GM18868 (cell line): ENCODE measurements around the gene PPAT.

Experiments used
- ATAC-seq: cut with Tn5 transposase; IDR thresholded peaks from one replicate; pipeline ENCODE4 v1.9.1; 2021; ENCODE audit warnings: mild to moderate bottlenecking, moderate library complexity; ENCODE audit not compliant: unreplicated experiment

The PPAT gene

DNA sequence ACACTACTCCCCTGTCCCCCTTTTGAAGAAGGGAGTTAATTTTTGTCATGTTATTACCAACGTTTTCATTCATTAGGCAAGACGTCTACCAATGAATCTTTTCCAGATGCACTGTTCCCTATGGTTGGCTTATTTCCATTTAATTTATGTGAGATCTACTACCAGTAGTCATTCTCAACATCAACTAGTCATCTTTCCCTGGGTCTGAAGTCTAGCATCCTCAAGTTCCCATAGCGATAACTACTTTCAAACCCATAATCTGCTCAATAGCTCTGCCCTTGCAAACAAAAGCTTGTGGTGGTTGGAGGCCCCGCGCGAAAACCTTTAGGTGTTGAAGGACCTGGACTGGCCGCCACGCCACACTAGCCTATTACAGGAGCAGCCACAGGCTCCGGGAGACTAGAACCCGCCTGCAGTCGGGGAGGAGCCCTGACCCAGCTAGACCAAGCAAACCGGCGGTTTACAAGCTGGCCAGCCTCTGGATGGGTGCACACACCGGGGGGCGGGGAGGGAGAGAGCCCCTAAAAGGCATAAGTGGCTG is 746 bp downstream of the PPAT start:
- peak; percentile 7 for ATAC-seq

DNA sequence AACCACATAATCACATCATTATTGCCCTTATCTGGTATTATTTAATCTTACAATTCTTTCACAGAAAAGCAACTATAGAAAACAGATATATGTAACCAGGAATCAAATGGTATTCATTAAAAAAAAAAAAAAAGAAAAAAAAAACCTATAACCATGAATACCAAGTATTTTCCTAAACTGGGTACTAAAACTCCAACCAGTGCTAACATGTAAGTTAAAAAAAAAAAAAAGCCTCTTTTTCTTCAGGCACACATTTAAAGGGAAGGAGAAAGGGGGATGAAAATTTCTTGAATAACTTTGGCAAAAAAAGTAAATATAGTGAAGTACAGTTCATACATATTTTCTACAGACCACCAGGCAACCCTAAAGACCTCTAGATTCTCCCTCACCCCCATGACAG is 2.1 kb downstream of the PPAT start:
- no peak for ATAC-seq

DNA sequence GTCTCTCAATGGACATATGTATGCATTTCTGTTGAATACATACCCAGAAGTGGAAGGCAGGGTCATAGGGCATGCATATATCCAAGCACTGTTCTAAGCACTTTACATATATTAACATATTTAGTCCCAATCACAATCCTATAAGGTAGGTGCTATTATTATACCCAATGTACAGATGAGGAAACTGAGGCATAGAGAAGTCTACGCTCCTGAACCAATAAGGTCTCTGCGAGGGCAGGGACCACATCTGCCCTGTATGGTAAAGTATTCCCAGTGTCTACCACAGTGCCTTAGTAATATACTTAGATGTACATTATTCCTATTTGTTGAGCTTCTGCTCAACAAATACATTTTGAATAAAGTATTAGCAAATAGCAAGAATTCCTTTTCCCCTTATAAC is 5.2 kb downstream of the PPAT start:
- ATAC-seq = no peak

DNA sequence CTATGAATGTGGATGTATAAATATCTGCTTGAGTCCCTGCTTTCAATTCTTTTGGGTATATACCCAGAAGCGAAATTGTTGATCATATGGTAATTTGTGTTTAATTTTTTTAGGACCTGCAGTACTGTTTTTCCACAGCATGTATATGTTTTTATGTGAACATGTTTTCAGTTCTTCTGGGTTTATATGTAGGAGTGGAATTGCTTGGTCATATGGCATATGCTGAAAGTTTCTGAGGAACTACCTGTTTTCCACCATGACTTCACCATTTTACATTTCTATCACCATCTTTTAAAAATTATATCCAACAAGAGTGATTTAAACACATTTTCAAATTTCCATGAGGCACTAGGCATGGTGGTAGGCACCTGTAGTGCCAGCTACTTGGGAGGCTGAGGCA is 8.2 kb downstream of the PPAT start:
- ATAC-seq = no peak

DNA sequence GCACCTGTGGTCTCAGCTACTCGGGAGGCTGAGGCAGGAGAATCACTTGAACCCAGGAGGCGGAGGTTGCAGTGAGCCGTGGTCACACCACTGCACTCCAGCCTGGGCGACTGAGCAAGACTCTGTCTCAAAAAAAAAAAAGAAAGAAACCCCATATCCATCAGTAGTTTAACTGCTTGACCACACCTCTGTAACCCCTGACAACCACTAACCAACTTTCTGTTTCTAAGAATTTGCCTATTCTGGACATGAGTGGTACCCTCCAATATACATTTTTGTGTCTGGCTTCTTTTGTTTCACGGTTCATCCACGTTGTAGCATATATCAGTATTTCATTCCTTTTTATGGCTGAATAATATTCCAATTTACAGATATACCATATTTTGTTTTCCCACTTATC is 9.1 kb downstream of the PPAT start:
- ATAC-seq = peak; percentile 70

DNA sequence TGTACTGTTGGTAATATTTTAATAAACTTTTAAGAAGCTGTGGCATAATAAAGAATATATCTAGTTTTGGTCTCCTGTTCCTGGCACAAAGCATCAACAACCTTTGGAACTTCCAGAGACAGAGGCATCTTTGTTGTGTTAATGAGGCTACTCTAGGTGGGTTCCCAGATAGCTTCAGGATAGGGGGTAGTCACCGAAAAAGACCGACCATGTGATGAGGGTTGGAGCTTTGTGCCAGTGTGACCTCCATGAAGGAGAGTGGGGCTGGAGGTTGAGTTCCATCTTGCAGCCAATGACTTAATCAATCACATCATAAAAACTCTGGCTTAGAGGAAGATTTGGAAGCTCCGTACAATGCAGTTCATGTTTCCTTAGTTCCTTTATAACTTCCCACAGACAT is 9.9 kb downstream of the PPAT start:
- no peak for ATAC-seq

DNA sequence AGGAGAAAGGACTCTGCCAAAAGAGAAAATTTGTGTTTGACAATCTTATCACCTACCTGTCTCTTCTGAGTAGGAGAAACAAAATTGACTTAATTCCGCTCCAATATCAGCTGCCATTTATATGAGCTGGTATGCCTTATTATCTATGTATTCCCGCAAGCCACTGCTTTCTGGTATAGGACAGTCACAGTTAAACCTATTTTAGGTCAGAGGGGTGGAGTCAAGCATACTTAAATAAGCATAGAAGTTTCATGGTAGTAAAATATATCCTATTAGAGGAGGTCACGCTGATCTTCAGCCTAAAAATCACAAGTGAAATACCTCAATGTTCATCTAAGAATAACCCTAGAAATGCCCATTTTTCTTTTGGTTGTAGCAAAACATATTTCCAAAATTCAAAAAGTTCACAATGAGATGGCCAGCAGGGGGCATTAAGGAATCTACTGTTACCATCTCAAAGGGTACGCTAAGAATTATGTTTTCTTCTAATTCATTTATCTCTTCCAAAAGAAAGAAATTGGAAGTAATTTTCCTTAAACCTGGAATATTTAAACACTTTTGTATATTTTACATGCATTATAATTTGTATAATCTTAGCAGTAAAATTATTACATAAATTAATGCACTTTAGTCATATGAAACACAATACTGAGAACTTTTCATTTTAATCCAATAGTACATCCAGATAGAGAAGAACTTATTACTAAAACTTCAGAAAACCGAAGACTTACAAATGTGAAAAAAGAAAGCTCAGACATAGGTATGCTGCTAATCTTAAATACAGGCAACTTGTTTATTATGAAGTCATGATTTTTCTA is 10.5 kb downstream of the PPAT start:
- no peak for ATAC-seq

DNA sequence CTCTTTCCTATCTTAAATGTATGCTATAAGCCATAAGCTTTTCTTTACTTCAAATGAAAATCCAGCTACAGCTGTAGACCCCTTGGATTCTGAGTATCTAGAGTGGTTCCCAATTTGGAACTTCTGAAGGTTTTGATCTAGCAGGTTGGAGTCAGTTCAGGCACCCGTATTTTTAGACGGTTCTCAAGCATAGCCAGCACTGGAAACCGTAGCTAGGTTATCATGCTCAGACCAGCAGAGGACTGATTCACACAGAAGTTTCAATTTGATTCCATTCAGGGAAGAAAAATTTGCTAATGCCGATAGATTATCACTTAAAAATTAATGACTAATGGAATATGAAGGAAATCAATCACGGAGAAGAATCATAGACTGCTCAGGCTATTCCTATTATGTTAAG is 11.2 kb downstream of the PPAT start:
- ATAC-seq = no peak

DNA sequence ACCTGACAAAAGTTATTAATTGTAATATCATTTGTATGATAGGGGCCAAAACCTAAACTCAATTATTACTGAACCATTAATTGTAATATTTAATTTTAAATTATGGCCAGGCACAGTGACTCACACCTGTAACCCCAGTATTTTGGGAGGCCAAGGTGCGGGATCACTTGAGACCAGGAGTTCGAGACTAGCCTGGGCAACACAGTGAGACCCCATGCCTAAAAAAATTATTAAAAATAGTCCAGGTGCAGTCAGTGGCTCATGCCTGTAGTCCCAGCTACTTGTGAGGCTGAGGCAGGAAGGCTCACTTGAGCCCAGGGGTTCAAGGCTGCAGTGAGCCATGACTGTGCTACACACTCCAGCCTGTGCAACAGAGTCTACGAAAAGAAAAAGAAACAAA is 18.0 kb downstream of the PPAT start:
- ATAC-seq = no peak

DNA sequence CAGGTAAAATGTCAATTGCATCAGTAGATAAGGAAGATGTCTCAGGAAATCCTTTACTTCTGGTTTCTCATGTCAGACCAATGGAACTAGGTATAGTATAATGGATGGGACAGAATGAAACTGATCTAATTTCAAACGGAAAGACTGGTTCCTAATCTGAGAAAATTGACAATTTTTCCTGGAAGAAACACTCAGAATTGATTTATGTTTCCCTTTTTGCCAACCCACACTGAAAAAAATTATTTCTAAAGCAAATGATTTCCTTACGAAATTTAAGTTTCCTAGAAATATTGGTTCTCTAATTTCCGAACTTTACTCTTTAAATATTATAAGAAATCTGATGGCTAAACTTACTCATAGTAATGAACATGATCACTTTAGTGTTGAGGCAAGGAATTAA is 19.1 kb downstream of the PPAT start:
- no peak for ATAC-seq

DNA sequence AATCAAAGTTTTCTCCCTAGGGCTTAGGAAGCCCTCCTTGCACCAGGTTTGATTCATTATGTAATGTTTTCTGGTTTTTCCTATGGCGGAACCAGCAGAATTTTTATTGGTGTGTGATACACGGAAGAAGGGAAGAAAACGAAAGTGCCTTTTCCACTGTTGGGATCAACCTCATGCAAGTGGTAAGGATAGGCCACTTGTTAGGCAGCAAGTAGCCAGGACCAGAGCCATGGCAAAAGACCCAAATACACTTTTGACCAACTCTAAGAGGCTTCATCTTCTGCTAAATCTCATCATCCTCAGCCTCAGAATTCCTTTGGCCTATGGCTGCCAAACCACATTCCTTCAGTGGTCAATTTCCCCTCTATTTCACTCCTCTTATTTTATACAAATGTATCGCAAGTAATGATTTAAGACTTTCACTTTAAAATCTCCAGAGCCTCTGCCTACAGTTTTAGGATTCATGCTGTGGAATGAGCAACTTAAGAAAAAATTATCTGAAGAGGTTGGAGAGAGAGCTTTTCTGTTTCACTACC is 21.2 kb downstream of the PPAT start:
- no peak for ATAC-seq

DNA sequence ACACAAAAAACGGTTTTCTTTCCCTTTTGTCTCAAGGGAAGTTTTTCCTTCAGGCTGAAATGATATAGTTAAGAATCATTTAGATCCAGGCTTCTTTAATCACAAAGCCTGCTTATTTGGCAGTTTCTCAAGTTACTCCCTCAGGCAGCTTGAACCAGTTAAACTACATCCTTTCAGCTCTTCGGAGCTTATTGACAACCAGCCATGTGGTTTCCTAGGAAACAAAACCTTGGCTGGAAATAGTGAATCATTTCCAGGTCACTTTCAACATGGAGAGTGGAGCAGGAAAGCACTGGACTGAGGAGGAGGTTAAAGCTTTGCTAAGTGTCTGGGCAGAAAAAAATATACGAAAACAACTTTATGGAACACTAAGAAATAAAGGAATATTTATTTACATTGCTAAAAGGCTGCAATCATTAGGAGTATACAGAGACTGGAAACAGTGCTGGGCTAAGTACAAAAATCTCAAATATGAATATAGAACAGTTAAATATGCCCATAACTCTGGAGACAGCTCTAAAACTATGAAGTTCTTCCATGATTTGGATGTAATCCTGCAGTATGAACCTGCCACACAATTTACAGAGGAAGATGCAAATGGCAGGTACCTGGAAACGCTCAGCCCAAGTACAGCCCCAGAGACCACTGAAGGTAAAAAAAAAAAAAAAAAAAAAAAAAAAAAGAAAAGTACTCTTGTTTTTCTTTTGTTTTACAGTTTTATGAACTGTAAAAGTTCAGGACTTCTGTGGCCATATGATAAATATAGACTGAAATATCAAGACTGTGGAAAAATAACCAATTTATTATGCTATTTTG is 25.0 kb downstream of the PPAT start:
- no peak for ATAC-seq

DNA sequence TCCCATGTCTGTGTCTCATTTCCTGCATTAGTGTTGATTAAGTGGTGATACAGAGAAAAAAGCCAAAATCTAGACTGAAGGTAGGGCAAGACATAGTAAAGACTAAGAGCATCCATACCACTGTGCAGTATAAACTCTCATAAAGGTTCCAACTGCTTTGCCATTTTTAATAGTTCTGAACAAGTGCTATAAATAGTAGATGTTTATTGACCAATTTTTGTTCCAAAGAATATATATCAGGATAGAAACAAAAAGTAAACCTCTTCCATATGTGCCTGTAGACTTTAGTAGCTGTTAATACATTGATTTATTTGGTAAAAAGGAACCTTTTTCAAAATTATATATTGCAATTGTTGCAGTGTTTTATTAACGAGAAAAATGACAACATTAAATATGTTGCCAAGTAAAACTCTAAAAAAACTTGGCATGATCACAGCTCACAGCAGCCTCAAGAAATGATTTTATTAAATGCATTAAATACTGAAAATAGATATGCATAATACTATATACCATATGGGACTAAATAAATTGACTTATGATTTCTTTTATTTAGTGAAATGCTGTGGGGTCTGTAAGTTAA is 25.8 kb downstream of the PPAT start:
- no peak for ATAC-seq

DNA sequence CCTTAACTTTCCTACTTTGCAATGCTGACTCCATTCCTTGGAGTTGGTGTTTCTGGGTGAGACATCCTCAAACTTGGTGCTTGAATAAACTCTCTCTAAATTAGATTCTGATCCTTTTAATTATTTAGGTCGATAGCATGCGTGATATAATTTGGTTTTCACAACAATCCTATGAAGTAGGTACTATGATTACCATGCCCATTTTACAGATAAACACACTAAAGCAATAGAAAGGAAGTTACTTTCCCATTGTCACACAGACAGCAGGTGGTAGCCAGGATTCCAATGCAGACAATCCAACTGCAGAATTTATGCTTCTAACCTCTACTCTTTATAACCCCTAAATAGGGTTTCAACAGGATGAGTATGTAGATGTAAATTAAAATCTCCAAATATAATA is 26.4 kb downstream of the PPAT start:
- ATAC-seq = no peak

DNA sequence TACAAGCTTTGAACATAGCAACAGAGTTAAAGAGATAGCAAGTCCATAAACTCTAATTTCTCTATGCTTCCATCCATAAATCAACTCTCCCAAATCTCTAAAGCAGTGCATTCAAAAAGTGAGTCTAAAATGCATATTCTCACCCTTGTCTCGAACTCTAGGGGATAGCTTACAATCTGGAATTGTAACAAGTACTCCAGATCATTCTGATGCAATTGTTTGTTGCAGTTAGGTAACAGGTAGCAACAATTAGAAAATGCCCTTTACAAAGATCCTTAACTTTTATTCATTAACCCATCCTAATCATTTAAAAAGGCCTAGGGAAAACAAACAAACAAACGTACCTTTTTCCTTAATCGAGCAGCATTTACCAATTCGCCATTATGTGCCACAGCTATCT is 29.3 kb downstream of the PPAT start:
- no peak for ATAC-seq

DNA sequence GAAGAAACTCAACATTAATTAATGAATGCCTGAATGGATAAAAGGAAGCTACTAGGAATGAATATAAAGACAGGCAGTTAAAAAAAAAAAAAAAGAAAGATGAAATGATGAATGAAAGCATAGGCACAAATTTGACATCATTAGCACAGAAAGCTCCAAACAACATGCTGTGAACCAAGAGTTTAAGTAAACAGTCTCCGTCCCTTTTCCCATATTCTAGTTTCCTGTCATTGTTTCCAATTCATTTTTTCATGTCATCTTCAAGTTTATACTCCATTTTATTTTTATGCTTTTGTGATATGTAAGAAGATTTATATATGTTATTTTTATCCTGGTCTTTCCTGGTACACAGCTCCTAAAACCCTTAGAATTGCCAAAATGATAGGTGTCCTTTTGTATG is 30.4 kb downstream of the PPAT start:
- no peak for ATAC-seq

DNA sequence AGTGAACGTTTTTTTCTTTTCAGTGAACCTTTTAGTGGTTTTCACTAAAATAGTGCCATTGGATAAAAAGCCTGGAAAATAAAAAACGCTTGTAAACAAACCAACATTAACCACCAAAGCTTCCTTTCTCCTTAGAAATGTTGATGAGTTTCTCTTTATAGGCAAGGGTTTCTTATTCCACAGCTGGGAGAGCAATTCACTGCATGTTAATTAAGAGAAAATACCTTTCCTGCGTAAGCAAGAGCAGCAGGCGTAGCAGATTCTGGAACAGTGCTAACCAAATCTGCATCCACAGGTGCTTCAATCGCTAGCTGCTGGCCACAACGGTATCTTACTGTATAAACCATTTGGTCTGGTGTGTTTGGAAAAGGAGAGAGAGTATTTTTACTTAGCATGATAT is 34.9 kb downstream of the PPAT start:
- ATAC-seq = no peak

DNA sequence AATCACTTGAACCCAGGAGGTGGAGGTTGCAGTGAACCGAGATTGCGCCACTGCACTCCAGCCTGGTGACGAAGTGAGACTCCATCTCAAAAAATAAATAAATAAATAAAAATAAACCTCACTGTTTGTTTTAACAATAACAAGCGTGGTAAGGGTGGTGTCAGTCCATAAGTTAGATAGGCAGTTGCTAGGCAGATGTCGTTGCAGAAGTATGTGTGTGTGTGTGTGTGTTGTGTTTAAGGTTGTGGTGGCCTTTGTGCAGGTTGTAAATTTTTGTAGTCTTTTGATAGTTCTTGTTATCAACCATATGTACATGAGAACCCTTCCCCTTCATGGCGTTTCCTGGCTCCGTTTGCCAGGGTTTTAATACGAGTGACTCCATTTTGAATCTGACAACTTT is 44.1 kb downstream of the PPAT start:
- ATAC-seq = no peak

DNA sequence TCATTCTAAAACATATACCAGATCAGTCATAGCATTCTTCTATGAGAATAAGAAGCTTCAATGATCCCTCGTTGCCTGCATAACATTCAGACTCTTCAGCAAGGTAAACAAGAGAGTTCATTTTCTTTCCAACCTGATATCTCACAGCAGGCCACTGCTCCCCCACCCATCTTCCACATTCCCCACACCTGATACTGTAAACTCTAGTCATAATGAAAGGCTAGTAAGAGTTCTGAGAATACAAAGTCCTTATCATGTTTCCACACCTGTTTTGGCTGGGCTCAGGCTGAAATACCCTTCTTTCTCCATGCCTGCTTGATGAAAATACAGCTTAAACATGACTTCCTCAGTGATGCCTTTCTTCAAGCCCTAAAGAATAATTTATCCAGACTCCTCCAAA is 45.9 kb downstream of the PPAT start:
- ATAC-seq = no peak

DNA sequence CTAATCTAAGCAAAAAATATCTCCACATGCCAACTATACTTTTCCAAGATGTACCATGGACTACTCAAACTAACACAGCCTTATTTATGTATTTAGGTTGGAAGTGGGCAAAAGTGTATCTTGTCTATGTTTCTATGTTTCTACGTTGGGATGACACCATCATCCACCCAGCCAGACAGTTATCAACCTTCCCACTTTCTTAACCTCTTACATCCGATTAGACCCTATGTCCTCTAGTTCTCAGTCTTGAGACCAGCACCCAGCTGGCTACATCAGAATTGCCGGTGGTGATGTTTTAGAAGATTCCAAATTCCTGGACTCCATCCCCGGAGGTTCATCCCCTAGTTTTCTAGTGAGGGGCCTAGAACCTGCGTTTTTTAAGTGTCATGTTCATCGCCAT is 47.1 kb downstream of the PPAT start:
- ATAC-seq = no peak
